Hematopoietic multipotent progenitor cell treated with erythropoietin and hydrocortisone succinate and interleukin-3 and kit ligand, for 4 days (in vitro differentiated cells): ENCODE results near the gene NFKB1.
"Not testable (repeated sequence)": the region's sequence is repeated elsewhere in the genome, so short reads cannot be mapped to it uniquely, and the experiment has no call there.

Source experiments
- DNase-seq: peaks from one replicate; pipeline ENCODE4 v3.0.0-alpha.2; 2015

Gene NFKB1

DNA sequence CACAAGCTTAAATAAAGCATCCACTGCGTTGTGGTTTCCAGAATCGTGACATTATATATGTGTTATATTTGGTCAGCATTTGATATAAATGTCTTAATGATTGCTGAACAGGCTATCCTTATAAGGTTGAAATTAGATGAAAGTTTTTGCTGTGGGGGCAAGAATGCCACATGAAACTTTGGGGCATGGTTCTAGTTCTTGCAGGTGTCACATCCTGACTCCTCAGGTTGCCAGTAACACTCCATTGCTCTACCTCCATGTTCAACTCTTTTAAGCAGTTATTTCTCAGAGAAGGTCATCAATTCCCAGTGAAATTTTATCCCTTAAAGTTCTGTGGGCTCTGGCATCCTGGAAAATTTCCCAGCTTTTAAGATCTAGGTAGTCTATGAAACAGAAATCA, 33.7 kb downstream of the NFKB1 start:
- no peak for DNase-seq

DNA sequence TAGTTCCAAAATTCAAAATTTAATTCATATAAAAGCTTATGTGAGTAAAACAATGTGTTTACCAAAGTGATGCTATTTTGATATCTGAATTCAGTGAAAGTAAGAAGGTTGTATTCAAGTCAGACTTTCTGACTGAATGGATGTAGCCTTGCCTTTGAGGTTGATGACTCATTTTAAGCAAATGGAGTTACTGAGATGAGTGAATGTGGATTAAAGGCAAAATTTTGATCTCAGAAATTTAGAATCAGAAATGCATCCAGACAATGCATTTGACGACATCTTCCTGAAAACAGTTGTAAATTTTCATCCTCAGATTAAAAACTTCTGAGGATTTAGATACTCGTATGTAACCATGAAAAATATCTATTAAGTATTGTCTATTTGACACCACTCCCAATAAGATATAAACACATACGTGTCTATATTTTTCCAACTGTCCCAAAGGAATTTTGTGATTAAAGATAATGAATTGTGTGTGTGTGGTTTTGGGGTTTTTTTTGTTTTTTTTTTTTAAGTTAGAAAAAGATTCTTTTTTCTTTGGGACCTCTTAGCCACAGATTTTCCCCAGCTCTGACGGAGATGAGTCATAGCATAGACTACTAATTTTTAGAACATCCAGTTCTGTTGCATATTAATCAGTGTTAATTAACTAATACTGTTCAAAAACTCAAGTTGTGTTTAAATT, 34.4 kb downstream of the NFKB1 start:
- peak; percentile 24 for DNase-seq

DNA sequence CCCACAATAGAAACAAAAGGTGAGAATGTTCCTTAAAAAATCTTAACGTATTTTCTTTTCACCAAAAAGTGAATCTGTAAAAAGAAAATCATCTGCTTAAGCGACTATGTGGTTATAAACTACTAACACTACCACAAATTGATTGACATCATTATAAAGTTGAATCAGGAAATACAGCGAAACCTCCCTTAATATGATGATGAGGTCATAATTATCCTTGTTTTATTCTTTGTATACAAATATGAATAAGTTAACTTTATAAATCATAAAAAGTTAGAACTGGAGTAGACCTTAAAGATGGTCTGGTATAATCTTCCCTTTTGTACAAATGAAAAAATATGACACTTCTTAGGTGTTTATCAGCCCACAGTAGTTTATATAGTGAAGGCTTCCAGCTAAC, 35.6 kb downstream of the NFKB1 start:
- no peak for DNase-seq

DNA sequence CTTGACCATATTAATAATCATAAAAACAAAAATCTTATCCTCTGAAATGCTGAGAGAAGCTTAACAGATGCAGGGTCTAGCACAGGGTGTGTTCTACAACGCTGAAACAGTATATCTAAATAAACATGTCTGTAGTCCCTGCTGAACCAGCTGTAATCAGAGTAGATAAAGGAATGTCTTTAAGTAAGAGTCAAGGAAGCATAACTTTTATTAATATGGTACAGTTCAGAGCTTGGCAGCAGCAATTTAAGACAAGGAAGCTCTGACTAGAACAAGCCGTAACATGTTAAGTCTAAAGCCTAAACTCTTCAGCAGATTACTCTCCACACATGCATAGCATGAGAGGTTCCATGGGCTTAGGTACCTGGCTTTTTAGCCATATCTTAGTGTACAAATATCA, 36.1 kb downstream of the NFKB1 start:
- no peak for DNase-seq

DNA sequence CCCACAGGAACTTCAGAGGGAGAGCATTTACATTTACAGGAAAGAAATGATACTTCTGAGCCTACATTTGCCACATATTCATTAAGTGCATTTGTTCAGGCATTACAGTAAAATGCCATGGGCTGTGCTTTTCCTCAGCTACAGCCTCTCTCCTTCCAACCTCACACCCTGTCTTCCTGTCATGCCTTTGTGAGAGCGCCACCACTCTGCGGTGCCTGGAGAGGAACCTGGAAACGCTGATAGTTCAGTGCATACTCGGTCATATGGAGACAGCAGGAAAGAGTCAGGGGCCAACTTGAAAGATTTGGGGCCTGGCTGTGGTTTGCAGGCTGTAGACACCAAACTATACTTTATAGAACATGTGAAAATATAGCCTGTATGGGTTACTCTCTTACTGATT, 40.5 kb downstream of the NFKB1 start:
- peak; percentile 66 for DNase-seq

DNA sequence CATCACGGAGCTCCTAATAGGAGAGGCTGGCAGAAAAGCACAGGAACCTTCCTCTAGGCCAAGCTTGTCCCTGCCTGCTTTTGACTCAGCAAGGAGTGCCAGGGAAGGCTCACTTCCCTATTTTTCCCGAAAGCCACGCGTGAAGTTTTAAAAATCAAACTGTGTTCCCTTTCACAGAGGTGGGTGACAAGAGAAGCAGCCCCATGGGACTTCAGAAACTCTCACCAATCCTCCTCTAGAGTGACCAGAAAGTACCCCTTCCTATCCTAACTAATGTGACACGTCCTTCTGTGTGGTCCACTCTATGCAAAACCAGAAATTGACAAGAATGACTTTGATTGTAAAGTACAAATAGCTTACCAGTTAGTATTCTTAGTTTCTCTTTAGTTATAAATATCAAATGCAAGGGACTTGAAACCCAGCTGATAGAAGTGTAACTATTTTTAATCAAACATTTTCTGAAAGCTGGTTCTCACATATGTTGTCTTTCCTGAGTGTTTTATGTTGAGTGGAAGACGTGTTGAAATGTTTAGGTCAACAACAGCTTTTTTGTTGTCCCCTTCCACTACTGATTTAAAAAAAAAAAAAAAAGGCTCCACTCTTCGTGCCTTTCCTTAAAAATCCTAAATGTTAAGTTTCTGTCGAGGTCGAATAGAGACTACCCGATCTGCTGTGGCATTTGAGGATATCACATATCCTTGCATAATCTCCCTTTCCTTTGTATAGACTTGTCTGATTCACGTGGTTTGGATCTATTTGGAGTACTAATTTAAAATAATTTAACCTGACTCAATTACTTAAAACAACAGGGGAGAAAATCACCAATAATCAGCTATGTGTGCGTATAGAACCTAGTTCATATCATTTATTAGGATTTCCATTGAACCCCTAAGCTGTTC, 42.1 kb downstream of the NFKB1 start:
- DNase-seq = no peak

DNA sequence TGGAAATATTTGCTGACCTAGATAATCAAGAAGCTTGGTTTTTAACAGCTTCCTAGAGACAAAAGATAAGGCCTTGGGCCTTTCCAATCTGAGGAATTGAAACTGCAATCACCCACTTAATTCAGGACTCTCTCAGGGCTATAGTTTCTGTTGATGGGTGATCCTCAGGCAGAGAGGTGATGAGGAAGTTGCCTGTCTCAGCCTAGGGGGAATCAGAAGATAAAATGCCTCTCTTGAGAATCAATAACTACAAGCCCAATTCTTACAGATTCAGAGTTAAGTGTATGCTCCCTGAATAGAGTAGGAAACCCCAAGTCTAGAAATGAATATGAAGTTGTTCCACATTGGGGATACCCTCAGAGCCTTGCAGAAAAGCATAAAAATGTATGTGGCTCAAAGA, 45.5 kb downstream of the NFKB1 start:
- DNase-seq = no peak

DNA sequence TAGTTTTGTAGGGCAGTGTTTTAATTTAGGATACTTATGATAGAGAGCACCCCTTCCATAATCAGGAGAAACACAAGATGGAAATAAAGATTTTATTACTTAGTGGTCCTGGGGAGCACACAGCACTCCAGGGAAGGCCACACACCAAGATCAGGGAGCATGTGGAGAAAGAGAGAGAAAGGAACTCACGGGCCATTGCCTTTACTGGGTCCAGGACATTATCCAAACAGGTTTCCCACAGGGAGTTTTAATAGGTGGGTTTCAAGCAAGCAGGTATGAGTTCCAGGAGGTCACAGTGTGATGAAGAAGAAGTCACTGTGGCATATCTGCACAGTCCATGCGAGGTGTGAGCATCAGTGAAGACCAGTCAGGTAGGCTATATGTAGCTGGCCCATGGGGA, 46.8 kb downstream of the NFKB1 start:
- no peak for DNase-seq

DNA sequence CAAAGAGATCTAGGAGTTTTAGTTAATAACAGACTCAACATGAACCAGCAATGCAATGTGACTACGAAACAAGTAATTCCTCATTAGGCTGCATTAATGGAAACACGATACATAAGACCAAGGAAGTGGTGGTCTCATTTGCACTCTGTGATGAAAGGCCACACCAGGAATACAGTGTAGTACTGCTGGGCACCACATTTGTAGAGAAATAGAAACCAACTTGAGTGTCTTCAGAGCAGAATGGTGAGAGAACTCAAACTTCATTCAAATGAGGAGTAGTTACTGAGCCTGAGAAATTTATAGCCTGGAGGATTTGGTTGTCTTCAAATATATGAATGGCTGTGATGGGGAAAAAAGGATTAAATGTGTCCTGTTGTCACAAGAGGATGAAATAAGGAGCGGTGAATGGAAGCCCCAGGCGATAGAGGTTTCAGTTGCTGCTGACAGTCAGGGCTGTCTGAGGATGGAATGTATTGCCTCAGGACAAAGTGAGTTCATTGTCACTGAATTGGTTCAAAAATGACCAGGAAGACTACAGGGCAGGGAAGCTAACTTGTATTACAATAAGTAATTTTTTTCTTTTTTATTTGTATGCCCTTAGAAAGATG, 50.9 kb downstream of the NFKB1 start:
- DNase-seq = no peak

DNA sequence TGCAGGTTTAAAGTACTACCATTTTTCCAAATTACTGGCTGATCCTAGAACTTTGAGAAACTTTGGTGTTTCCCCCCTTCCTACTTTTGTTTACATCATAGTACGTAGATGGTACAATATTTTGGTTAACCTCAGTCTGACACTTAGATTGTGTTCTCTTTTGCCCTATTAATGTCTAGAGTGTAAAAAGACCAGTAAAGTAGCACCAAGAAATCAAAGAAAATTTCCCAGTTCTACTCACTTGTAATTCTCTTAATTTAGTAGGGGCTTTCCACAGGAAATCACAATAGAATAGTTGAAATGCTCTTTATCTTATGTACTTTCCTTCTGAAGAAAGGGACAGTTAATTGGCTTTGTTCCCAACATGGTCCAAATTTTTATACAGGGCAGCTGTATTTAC, 51.6 kb downstream of the NFKB1 start:
- DNase-seq = no peak

DNA sequence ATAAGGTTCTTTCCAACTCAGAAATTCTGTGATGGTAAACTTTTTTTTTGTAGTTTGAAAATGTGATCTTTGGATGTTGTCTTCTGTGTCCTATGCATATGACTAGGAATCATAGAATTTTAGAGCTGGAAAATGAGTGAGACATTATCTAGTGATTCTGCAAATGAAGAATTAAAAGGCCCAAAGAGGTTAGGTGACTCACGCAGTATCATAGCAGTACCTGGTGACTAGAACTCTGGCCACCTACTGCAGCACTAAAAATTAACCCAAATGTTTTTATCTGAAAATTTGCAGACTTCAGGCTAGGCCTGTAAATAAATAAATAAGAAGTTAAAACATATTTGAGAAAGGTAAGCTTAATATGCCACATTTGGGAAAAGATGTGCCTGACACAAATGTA, 52.8 kb downstream of the NFKB1 start:
- no peak for DNase-seq

DNA sequence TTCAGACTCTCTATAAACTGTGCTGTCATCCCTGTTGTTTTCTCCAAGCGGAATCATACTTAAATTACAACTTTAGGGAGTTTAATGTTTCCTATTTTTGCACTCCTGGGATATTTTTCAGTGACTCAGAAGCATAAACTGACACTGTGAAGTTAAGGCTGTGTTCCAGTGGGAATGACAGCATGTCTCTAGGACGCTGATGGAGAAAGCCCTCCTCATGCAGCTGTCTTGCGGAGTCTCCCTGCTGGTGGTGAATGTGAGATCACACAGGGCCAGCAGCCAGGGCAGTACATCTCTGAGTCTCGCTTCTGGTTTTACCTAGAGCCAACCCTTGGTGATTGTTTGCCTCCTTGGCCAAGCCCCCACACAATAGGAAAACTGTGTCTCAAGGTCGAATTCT, 53.3 kb downstream of the NFKB1 start:
- no peak for DNase-seq

DNA sequence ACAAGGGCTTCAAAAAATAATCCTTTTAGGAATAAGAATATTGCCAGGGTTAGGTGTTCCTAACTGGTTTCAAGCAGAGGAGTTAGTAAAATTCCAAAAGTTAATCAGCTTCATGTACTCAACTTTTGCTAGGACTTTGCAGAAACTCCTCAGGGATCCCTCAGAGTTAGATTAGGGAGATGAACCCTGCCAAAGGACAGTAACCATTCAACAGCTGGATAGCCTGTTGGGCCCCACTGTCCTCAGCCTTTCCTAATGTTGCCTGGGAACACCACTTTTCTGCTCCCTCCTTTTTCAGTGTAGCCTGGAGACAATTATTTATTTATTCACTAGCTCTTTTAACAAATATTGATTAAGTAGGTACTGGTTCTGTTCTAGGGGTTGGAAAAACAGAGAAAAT, 53.8 kb downstream of the NFKB1 start:
- no peak for DNase-seq

DNA sequence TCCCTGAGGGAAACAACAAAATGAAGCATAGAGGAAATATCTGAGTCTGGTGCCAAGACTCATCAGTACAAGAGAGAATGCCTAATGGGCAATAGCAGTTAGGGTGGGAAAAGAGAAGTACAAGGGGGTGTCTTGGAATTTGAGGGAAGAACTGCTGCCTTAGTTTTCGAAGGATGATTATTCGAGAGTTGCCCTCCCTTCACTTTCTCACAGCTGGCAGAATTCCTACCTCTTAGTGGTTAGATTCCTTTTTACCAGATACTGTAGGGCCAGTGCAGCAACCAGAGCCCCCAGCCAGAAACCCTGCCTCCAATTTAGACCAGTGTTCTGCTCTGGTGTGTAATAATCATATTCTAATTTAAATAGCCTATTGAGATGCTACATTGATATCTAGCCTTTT, 56.5 kb downstream of the NFKB1 start:
- no peak for DNase-seq

DNA sequence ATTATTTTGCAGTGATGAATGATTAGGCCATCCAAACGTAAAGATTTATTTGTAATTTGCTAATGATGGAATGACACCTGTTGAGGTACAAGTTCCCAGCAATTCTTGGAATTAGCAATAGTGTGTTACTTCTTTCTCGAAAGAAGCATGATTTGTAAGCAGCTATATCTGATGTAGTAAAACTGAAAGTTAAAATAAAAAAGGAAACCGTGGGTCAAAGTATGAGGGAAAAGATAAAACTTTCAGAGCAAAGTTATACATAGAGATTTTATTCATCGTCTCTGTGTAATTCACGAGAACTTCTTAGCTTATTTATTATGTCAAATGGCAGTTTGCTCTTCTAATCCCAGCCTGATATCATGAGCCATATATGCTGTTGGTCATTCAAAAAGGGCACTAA, 59.0 kb downstream of the NFKB1 start:
- peak; percentile 20 for DNase-seq

DNA sequence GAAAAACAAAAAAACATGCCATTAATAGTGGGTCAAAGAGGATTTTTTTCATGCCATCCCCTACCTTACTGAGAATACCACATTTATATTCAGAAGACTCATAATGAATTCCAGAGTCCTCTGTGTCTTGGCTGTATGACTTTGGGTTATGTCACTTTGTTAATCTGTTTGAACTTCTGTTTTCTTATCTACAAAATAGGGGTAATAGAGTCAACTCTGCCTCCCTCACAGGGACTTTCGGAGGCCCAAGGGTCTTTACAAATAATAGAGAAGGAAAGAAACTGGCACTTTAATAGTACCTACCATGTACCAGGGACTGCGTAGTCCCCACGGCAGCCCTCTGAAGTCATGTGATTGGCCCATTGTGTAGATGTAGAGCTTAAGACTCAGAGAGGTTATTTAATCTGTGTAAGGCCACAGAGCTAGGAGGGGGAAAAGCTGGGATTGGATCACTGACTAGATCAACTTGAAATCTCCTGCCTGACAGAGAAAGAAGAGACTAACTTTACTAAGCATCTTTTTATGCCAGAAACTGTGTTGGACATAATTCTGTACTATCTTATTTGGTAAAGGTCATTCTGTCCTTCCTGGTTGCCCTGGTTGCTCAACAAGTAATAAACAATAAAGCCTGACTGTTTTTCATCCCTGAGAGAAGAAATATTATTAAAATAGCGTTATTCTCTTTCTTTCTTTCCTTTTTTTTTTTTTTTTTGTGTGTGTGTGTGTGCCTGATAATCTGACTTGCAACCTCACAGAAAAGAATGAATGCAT, 59.6 kb downstream of the NFKB1 start:
- peak; percentile 59 for DNase-seq

DNA sequence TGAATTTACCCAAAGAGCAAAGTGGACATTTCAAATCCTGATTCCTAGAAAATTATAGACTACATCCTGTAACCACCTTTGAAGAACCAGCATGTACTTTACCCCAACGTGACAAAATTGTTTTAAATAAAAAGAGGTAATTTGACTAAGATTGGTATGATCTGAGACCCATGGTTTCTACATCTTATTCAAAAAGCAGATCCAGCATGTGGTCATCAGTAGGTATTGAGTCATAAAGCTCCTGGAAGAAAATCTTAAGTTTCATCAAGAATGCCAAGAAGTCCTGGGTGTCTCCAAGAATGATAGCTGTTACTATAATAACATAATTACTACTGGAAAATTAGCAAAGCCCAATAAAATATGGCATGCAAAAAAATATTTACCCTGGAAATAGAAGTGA, 61.8 kb downstream of the NFKB1 start:
- no peak for DNase-seq

DNA sequence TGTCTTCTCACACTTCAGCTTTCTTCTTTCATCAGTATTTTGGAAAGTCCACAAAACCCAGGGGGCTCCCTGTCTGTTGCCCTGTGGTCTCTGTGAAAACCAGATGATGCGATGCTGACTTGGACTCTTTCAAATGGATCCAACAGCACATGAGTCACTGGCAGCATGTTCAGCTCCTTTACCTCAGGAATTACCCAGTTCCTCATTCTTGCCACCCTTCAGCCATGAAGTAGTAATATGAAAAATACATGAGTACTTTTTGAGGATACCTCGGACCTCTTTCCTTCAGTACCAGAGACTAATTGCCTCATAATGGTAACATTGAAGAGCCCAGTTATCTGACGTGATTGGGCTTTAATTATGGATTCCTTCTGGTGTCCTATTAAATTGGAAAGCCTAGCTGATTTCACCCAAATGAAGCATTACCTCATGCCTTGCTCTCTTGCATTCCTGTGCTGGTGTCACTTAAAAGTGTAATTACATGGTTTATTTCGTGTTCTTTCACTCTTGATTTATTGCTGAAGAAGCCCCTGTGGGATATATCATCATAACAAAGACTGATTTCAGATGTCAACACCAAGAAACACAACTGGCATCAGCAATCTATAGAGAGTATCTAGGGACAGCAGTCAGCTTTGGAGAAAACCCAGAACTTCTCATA, 63.4 kb downstream of the NFKB1 start:
- peak; percentile 23 for DNase-seq

DNA sequence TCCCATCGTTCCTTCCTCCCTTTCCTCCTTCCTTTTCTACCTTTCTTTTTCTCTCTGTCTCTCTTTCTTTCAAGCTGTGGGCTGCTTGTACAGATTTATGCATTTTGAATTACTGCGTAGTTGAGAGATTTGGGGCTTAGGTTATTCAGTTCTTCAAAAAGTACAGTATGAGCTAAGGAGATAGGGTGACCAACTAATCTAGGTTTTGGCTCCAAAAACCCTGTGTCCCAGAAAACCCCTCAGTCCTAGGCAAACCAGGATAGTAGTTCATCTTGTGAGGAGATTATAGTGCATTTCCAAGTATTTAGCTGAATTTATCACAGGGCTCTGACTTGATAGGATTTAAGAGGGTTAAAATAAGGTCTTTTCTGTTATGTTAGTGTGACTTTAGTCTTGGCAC, 64.5 kb downstream of the NFKB1 start:
- no peak for DNase-seq

DNA sequence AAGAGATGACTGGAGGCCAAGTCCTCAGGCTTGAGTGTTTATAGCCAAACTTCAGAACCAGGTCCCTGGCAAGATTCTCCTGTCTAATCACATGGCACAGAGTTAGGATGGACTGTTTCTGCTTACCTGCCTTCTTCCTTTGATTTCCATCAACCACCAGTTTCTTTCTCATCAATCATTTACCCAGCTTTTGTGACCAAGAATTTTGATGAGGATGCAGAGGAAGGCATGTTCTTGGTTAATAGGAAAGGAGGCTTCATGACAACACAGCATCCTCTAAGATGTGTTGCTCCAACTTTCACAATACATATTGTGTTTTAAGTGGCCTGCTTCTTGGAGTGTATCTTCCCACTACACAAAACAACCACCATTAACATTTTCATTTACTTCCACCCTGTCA, 65.3 kb downstream of the NFKB1 start:
- no peak for DNase-seq

DNA sequence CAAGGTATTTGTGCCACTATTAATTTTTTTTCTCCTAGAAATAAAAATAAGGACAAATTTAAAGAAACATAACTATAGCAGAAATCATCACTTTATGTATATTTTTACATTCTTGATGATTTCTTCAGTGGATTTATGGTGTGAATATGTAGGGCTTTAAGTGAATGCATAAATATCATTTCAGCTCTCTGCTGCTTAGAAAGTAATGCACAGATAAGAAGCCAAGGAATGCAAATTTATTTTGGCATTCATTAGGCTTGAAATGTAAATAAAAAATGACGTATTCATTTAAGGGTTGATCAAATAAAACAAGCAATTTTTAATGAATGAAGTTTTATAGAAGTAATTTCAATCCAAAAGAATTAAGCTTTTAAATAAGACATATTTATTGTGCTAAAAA, 66.3 kb downstream of the NFKB1 start:
- no peak for DNase-seq

DNA sequence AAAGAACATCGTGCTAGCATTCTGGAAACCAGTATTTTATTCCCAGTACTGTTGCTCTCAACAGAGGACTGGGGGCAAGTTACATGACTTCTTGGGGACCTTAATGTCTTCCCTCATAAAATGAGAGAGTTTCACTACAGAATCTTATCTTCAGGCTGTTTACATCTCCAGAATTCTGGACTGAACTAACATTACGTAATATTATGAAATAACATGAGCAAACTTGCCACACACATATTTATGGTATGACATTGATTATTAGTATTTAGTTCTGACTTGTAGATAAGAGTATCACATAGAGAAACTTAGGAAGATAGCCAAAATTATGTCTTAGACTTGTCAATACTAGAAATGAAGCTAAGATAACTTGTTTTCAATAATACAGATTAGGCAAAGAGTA, 68.0 kb downstream of the NFKB1 start:
- DNase-seq = no peak

DNA sequence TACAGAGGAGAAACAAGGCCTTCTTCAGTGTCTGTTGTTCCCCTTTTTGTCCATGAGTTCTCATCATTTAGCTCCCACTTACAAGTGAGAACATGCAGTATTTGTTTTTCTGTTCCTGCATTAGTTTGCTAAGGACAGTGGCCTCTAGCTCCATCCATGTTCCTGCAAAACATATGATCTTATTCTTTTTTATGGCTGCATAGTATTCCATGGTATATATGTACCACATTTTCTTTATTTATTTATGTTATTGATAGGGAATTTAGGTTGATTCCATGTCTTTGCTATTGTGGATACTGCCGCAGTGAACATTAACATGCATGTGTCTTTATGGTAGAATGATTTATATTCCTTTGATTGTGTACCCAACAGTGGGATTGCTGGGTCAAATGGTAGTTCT, 69.1 kb downstream of the NFKB1 start:
- DNase-seq = not testable (repeated sequence)
